Loucy (cell line): ENCODE data around the gene TMEM43.

Source experiments
- H2AFZ ChIP-seq: fragments of 200-600 bp; sonication (generic); 2 replicates; pipeline ENCODE4 v1.6.0; 2016; ENCODE audit warnings: antibody characterized with exemption, mild to moderate bottlenecking, low read length, moderate library complexity
- H3F3A ChIP-seq: fragments of 200-600 bp; 2 replicates; pipeline ENCODE4 v1.6.0; 2016; ENCODE audit warnings: antibody characterized with exemption, low read depth, mild to moderate bottlenecking
- H3K27me3 ChIP-seq: fragments of 200-600 bp; sonication (generic); 2 replicates; pipeline ENCODE4 v1.6.1; 2014; ENCODE audit warnings: low read length, mild to moderate bottlenecking; ENCODE audit not compliant: insufficient read depth, poor library complexity, severe bottlenecking
- H3K36me3 ChIP-seq: fragments of 200-600 bp; sonication (generic); 2 replicates; pipeline ENCODE4 v1.6.1; 2016; ENCODE audit warnings: low read length; ENCODE audit not compliant: insufficient read depth
- H3K4me1 ChIP-seq: fragments of 200-600 bp; sonication (generic); 2 replicates; pipeline ENCODE4 v1.5.1; 2014; ENCODE audit warnings: low read length, mild to moderate bottlenecking; ENCODE audit not compliant: insufficient read depth, poor library complexity, severe bottlenecking
- H3K4me2 ChIP-seq: fragments of 200-600 bp; sonication (generic); 2 replicates; pipeline ENCODE4 v1.6.0; 2014; ENCODE audit warnings: antibody characterized with exemption, low read length, low read depth, mild to moderate bottlenecking; ENCODE audit not compliant: poor library complexity, severe bottlenecking
- H3K4me3 ChIP-seq: fragments of 200-600 bp; sonication (generic); 2 replicates; pipeline ENCODE4 v1.5.1; 2014; ENCODE audit warnings: low read length, mild to moderate bottlenecking, mixed read lengths; ENCODE audit not compliant: poor library complexity, severe bottlenecking
- H3K79me2 ChIP-seq: fragments of 200-600 bp; sonication (generic); 2 replicates; pipeline ENCODE4 v1.6.1; 2014; ENCODE audit warnings: low read length; ENCODE audit not compliant: insufficient read depth
- H3K9ac ChIP-seq: fragments of 200-600 bp; sonication (generic); 2 replicates; pipeline ENCODE4 v1.6.0; 2014; ENCODE audit warnings: mild to moderate bottlenecking, low read depth, low read length, moderate library complexity; ENCODE audit not compliant: poor library complexity, severe bottlenecking
- H3K9me2 ChIP-seq: fragments of 200-600 bp; sonication (generic); replicated peaks from 2 replicates; pipeline ENCODE4 v1.6.1; 2016; ENCODE audit warnings: low read depth, low read length, mixed read lengths
- H3K9me3 ChIP-seq: fragments of 200-600 bp; sonication (generic); 2 replicates; pipeline ENCODE4 v1.6.1; 2014; ENCODE audit warnings: mild to moderate bottlenecking, antibody characterized with exemption, low read length, low read depth; ENCODE audit not compliant: insufficient read depth
- H4K20me1 ChIP-seq: fragments of 200-600 bp; sonication (generic); 2 replicates; pipeline ENCODE4 v1.6.0; 2014; ENCODE audit warnings: antibody characterized with exemption, low read length, mild to moderate bottlenecking; ENCODE audit not compliant: insufficient read depth, poor library complexity, severe bottlenecking
- EZH2phosphoT487 ChIP-seq: fragments of 200-600 bp; IDR thresholded peaks from 2 replicates; pipeline ENCODE4 v1.6.1; 2018; ENCODE audit warnings: antibody characterized with exemption, mild to moderate bottlenecking, moderate library complexity, borderline replicate concordance
- TF ChIP-seq, protein P1 (sequence below): fragments of 200-600 bp; sonication (generic); conservative IDR thresholded peaks from 2 replicates; pipeline ENCODE4 v1.5.1; 2014; ENCODE audit warnings: mild to moderate bottlenecking, antibody characterized with exemption, low read length

TMEM43 gene

DNA sequence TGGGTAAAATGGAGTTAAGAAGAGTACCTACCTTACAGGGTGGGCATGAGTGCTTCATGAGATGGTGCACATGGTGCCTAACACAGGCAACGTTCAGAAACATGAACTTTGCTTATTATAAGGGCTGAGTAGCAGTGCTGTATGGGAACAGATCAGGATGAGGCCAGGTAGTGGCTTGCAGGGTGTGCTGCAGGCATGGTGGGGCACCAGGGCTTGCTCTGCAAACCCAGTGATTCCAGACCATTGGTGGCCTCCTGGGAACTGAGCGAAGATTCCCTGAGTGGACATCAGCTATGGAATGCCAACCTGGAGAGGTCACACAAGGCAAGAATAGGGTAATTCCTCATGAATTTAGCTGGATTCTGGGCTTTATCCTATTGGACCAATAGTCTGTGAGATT lies 15.8 kb downstream of the TMEM43 start:
- no peak overlapping the region for H3K4me3 ChIP-seq
- H3K9me2 ChIP-seq, result no peaks in the 10 kb centered on the region
- TF ChIP-seq EZH2phosphoT487, result no peak
- TF ChIP-seq, protein P1, sequence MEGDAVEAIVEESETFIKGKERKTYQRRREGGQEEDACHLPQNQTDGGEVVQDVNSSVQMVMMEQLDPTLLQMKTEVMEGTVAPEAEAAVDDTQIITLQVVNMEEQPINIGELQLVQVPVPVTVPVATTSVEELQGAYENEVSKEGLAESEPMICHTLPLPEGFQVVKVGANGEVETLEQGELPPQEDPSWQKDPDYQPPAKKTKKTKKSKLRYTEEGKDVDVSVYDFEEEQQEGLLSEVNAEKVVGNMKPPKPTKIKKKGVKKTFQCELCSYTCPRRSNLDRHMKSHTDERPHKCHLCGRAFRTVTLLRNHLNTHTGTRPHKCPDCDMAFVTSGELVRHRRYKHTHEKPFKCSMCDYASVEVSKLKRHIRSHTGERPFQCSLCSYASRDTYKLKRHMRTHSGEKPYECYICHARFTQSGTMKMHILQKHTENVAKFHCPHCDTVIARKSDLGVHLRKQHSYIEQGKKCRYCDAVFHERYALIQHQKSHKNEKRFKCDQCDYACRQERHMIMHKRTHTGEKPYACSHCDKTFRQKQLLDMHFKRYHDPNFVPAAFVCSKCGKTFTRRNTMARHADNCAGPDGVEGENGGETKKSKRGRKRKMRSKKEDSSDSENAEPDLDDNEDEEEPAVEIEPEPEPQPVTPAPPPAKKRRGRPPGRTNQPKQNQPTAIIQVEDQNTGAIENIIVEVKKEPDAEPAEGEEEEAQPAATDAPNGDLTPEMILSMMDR, result no peak
- no peak overlapping the region for H2AFZ ChIP-seq
- peaks cover 6% of the 10 kb centered on the region for H4K20me1 ChIP-seq
- H3K79me2 ChIP-seq, result no peaks in the 10 kb centered on the region
- H3K4me1 ChIP-seq, result peaks cover 12% of the 10 kb centered on the region
- peaks cover 6% of the 10 kb centered on the region; the same call in 1 of the 2 replicates for H3K36me3 ChIP-seq
- no peak overlapping the region for H3K9ac ChIP-seq
- no peaks in the 10 kb centered on the region for H3K9me3 ChIP-seq
- no peaks in the 10 kb centered on the region for H3K27me3 ChIP-seq
- no peaks in the 10 kb centered on the region for H3F3A ChIP-seq
- no peak overlapping the region for H3K4me2 ChIP-seq

DNA sequence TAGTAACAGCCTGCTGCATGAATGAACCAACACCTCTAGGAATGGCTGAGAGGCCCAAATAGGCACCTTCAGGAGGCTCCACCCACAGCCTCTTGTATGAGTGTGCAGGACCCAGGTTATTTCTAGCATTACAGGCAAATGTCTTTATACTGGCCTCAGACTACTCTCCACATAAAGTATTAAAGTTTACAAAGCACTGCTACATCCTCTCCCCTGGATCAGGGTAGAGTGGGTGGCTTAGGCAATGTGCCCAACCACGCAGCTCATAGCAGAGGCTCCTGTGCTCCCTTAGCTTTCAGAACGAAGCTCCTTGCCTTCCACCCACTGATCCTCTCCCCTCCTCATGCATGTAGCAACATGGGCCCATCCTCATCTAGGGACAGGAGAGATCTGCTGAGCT lies 16.3 kb downstream of the TMEM43 start:
- TF ChIP-seq, protein P1, result no peak
- no peak for TF ChIP-seq EZH2phosphoT487
- peaks cover 5% of the 10 kb centered on the region; the same call in 1 of the 2 replicates for H3K36me3 ChIP-seq

DNA sequence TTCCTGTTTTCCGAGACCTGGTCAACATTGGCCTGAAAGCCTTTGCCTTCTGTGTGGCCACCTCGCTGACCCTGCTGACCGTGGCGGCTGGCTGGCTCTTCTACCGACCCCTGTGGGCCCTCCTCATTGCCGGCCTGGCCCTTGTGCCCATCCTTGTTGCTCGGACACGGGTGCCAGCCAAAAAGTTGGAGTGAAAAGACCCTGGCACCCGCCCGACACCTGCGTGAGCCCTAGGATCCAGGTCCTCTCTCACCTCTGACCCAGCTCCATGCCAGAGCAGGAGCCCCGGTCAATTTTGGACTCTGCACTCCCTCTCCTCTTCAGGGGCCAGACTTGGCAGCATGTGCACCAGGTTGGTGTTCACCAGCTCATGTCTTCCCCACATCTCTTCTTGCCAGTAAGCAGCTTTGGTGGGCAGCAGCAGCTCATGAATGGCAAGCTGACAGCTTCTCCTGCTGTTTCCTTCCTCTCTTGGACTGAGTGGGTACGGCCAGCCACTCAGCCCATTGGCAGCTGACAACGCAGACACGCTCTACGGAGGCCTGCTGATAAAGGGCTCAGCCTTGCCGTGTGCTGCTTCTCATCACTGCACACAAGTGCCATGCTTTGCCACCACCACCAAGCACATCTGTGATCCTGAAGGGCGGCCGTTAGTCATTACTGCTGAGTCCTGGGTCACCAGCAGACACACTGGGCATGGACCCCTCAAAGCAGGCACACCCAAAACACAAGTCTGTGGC lies 16.9 kb downstream of the TMEM43 start:
- H3K27me3 ChIP-seq, result no peaks in the 10 kb centered on the region
- H3K36me3 ChIP-seq, result peaks cover 5% of the 10 kb centered on the region; the same call in 1 of the 2 replicates
- H3K79me2 ChIP-seq, result no peaks in the 10 kb centered on the region
- no peak overlapping the region for H3K4me2 ChIP-seq
- no peaks in the 10 kb centered on the region for H3K9me3 ChIP-seq
- H4K20me1 ChIP-seq, result peaks cover 6% of the 10 kb centered on the region
- H3K9ac ChIP-seq, result no peak overlapping the region
- no peak overlapping the region for H2AFZ ChIP-seq
- no peak overlapping the region for H3K4me3 ChIP-seq
- no peaks in the 10 kb centered on the region for H3F3A ChIP-seq
- peaks cover 12% of the 10 kb centered on the region for H3K4me1 ChIP-seq
- no peaks in the 10 kb centered on the region for H3K9me2 ChIP-seq
- no peak for TF ChIP-seq EZH2phosphoT487
- TF ChIP-seq, protein P1, result no peak

More for the DNA sequence above, 16.3 kb downstream of the TMEM43 start:
- Histone ChIP-seq H4K20me1 (peaks cover 6% of the 10 kb centered on the region), H3K9me2 (no peaks in the 10 kb centered on the region), H3K9ac (no peak overlapping the region), H3K4me1 (peaks cover 12% of the 10 kb centered on the region), H3K27me3 (no peaks in the 10 kb centered on the region), H3K4me2 (no peak overlapping the region), H3K4me3 (no peak overlapping the region), H2AFZ (no peak overlapping the region), H3K9me3 (no peaks in the 10 kb centered on the region), H3K79me2 (no peaks in the 10 kb centered on the region), H3F3A (no peaks in the 10 kb centered on the region)
